Measurements from ENCODE around the gene ABCD1.
"Not testable (repeated sequence)": the region's sequence is repeated elsewhere in the genome, so short reads cannot be mapped to it uniquely, and the experiment has no call there.

GRCh38 chrX:153742796-153743467 is 18.3 kb downstream of the ABCD1 start:
- not testable (repeated sequence) for TF ChIP-seq CTCF, POLR2A (IDR thresholded peaks at IDR 0.05)
